ENCODE measurements around the gene LSM2. TPM values are rescaled to one million over a fixed set of nuclear protein-coding genes. Genes with fewer than 3 reads are reported as not detected.
A peak's percentile ranks its signal among the peaks of the same experiment; 100 is the strongest.

The LSM2 gene
- total RNA-seq, 1 donor from 2014 or later, result 112 TPM

GRCh38 chr6:31791324-31792089, 15.3 kb downstream of the LSM2 start:
- DNase-seq (ENCODE audit: low read depth), result no peak
- peak; percentile 65 for TF ChIP-seq CTCF (conservative IDR thresholded peaks at IDR 0.05; ENCODE audit: low read depth, low read length)

GRCh38 chr6:31785475-31785874, 21.3 kb downstream of the LSM2 start:
- H3K4me3 ChIP-seq (ENCODE audit: low read depth, low read length), result no peak overlapping the region
- DNase-seq (ENCODE audit: low read depth), result no peak
- TF ChIP-seq CTCF (conservative IDR thresholded peaks at IDR 0.05; ENCODE audit: low read depth, low read length), result no peak

More at GRCh38 chr6:31791324-31792089, 15.3 kb downstream of the LSM2 start:
- H3K4me3 ChIP-seq (ENCODE audit: low read depth, low read length), result no peak overlapping the region

- no peak for TF ChIP-seq CTCF (conservative IDR thresholded peaks at IDR 0.05; ENCODE audit: low read depth, low read length)
- no peak overlapping the region for H3K4me3 ChIP-seq (ENCODE audit: low read depth, low read length)
- DNase-seq (ENCODE audit: low read depth), result no peak
These were observed 22.5 kb downstream of the LSM2 start for GRCh38 chr6:31784098-31784925.

- H3K4me3 ChIP-seq (ENCODE audit: low read depth, low read length), result no peak overlapping the region
- TF ChIP-seq CTCF (conservative IDR thresholded peaks at IDR 0.05; ENCODE audit: low read depth, low read length), result no peak
- DNase-seq (ENCODE audit: low read depth), result no peak
These were observed 24.5 kb downstream of the LSM2 start for GRCh38 chr6:31782126-31782855.

GRCh38 chr6:31781244-31782125, 25.3 kb downstream of the LSM2 start:
- DNase-seq (ENCODE audit: low read depth), result no peak
- no peak overlapping the region for H3K4me3 ChIP-seq (ENCODE audit: low read depth, low read length)
- no peak for TF ChIP-seq CTCF (conservative IDR thresholded peaks at IDR 0.05; ENCODE audit: low read depth, low read length)

All from epithelial cell of proximal tubule (primary cell).